Dendritic cell treated with granulocyte-macrophage colony-stimulating factor and Interleukin-4, amounts not matched to agents 40 ng/mL and 50 ng/mL, for 4 days (primary cell): ENCODE results near the gene DPP10.
"Not testable (repeated sequence)": the region's sequence is repeated elsewhere in the genome, so short reads cannot be mapped to it uniquely, and the experiment has no call there.

Experiments used
- H3K27ac Mint-ChIP-seq: one replicate; pipeline ENCODE4 v1.8.0; 2022; ENCODE audit warnings: mild to moderate bottlenecking, mixed read lengths
- H3K27me3 Mint-ChIP-seq: one replicate; pipeline ENCODE4 v1.8.0; 2022; ENCODE audit warnings: mild to moderate bottlenecking, mixed read lengths
- H3K36me3 Mint-ChIP-seq: one replicate; pipeline ENCODE4 v1.8.0; 2022; ENCODE audit warnings: low read depth, mixed read lengths
- H3K4me1 Mint-ChIP-seq: one replicate; pipeline ENCODE4 v1.8.0; 2022; ENCODE audit warnings: low read depth, mixed read lengths
- H3K4me3 Mint-ChIP-seq: one replicate; pipeline ENCODE4 v1.8.0; 2022; ENCODE audit warnings: mild to moderate bottlenecking, moderate library complexity, mixed read lengths
- H3K9me3 Mint-ChIP-seq: one replicate; pipeline ENCODE4 v1.8.0; 2022; ENCODE audit warnings: mixed read lengths
- intact Hi-C: fragments of 100-400 bp; cut with micrococcal nuclease; formaldehyde crosslinking; loops from one replicate; pipeline ENCODE4 v1.15.0; 2022

DPP10 gene

GRCh38 chr2:115386465-115386864, 944.0 kb downstream of the DPP10 start:
- no peaks in the 10 kb centered on the region for H3K27me3 Mint-ChIP-seq
- no peaks in the 10 kb centered on the region for H3K36me3 Mint-ChIP-seq
- H3K27ac Mint-ChIP-seq: no peak overlapping the region
- H3K4me1 Mint-ChIP-seq: no peaks in the 10 kb centered on the region
- H3K9me3 Mint-ChIP-seq: peaks cover 37% of the 10 kb centered on the region
- no peak overlapping the region for H3K4me3 Mint-ChIP-seq
- intact Hi-C loops: no loop called here

- intact Hi-C loops: no loop called here
These were observed 946.6 kb downstream of the DPP10 start for GRCh38 chr2:115389024-115389423.

GRCh38 chr2:115389898-115390565, 947.6 kb downstream of the DPP10 start:
- intact Hi-C loops: no loop called here

More at GRCh38 chr2:115389024-115389423, 946.6 kb downstream of the DPP10 start:
- Mint-ChIP-seq H3K4me1 (no peaks in the 10 kb centered on the region), H3K27ac (no peak overlapping the region), H3K9me3 (peaks cover 14% of the 10 kb centered on the region), H3K4me3 (no peak overlapping the region), H3K36me3 (no peaks in the 10 kb centered on the region), H3K27me3 (no peaks in the 10 kb centered on the region)

GRCh38 chr2:115396579-115396978, 954.1 kb downstream of the DPP10 start:
- Mint-ChIP-seq H3K27me3 (no peaks in the 10 kb centered on the region), H3K27ac (no peak overlapping the region), H3K4me1 (no peaks in the 10 kb centered on the region), H3K4me3 (no peak overlapping the region), H3K9me3 (peaks cover 20% of the 10 kb centered on the region), H3K36me3 (no peaks in the 10 kb centered on the region)
- intact Hi-C loops: no loop called here

More at GRCh38 chr2:115389898-115390565, 947.6 kb downstream of the DPP10 start:
- Mint-ChIP-seq H3K4me1 (no peaks in the 10 kb centered on the region), H3K27ac (no peak overlapping the region), H3K36me3 (no peaks in the 10 kb centered on the region), H3K4me3 (no peak overlapping the region), H3K27me3 (no peaks in the 10 kb centered on the region), H3K9me3 (peaks cover 4% of the 10 kb centered on the region)

GRCh38 chr2:115400940-115401339, 958.5 kb downstream of the DPP10 start:
- Mint-ChIP-seq H3K27me3 (no peaks in the 10 kb centered on the region), H3K27ac (no peak overlapping the region), H3K4me3 (no peak overlapping the region), H3K9me3 (peaks cover 33% of the 10 kb centered on the region), H3K36me3 (no peaks in the 10 kb centered on the region), H3K4me1 (no peaks in the 10 kb centered on the region)
- intact Hi-C loops: no loop called here

- H3K27me3 Mint-ChIP-seq: no peaks in the 10 kb centered on the region
- no peaks in the 10 kb centered on the region for H3K4me1 Mint-ChIP-seq
- intact Hi-C loops: no loop called here
- H3K36me3 Mint-ChIP-seq: no peaks in the 10 kb centered on the region
- no peak overlapping the region for H3K27ac Mint-ChIP-seq
- peaks cover 27% of the 10 kb centered on the region for H3K9me3 Mint-ChIP-seq
- no peak overlapping the region for H3K4me3 Mint-ChIP-seq
These were observed 970.1 kb downstream of the DPP10 start for GRCh38 chr2:115412501-115412900.

- no peak overlapping the region for H3K4me3 Mint-ChIP-seq
- H3K27ac Mint-ChIP-seq: no peak overlapping the region
- H3K4me1 Mint-ChIP-seq: no peaks in the 10 kb centered on the region
- no peaks in the 10 kb centered on the region for H3K27me3 Mint-ChIP-seq
- H3K9me3 Mint-ChIP-seq: peaks cover 28% of the 10 kb centered on the region
- H3K36me3 Mint-ChIP-seq: no peaks in the 10 kb centered on the region
- intact Hi-C loops: no loop called here
These were observed 971.4 kb downstream of the DPP10 start for GRCh38 chr2:115413791-115414190.

- intact Hi-C loops: no loop called here
- Mint-ChIP-seq H3K4me1 (no peaks in the 10 kb centered on the region), H3K27me3 (no peaks in the 10 kb centered on the region), H3K4me3 (no peak overlapping the region), H3K36me3 (no peaks in the 10 kb centered on the region), H3K9me3 (peaks cover 28% of the 10 kb centered on the region), H3K27ac (no peak overlapping the region)
These were observed 972.0 kb downstream of the DPP10 start for GRCh38 chr2:115414466-115414865.

GRCh38 chr2:115422004-115422634, 979.7 kb downstream of the DPP10 start:
- Mint-ChIP-seq H3K4me1 (no peaks in the 10 kb centered on the region), H3K4me3 (no peak overlapping the region), H3K36me3 (no peaks in the 10 kb centered on the region), H3K9me3 (peaks cover 39% of the 10 kb centered on the region), H3K27ac (no peak overlapping the region), H3K27me3 (no peaks in the 10 kb centered on the region)
- intact Hi-C loops: no loop called here

GRCh38 chr2:115427436-115427835, 985.0 kb downstream of the DPP10 start:
- H3K36me3 Mint-ChIP-seq: no peaks in the 10 kb centered on the region
- H3K27ac Mint-ChIP-seq: no peak overlapping the region
- H3K27me3 Mint-ChIP-seq: no peaks in the 10 kb centered on the region
- intact Hi-C loops: no loop called here
- H3K4me1 Mint-ChIP-seq: no peaks in the 10 kb centered on the region
- no peak overlapping the region for H3K4me3 Mint-ChIP-seq
- peaks cover 39% of the 10 kb centered on the region for H3K9me3 Mint-ChIP-seq

- H3K4me3 Mint-ChIP-seq, intact Hi-C loops, H3K27ac Mint-ChIP-seq, H3K4me1 Mint-ChIP-seq, H3K36me3 Mint-ChIP-seq, H3K27me3 Mint-ChIP-seq: not testable (repeated sequence)
- H3K9me3 Mint-ChIP-seq: peaks cover 11% of the 10 kb centered on the region
These were observed 998.3 kb downstream of the DPP10 start for GRCh38 chr2:115440746-115441145.

- Mint-ChIP-seq H3K27me3 (no peaks in the 10 kb centered on the region), H3K9me3 (peaks cover 37% of the 10 kb centered on the region), H3K36me3 (no peaks in the 10 kb centered on the region), H3K27ac (no peak overlapping the region), H3K4me3 (no peak overlapping the region), H3K4me1 (no peaks in the 10 kb centered on the region)
- intact Hi-C loops: no loop called here
These were observed 1001.2 kb downstream of the DPP10 start for GRCh38 chr2:115443539-115444185.

- Mint-ChIP-seq H3K36me3 (no peaks in the 10 kb centered on the region), H3K9me3 (peaks cover 10% of the 10 kb centered on the region), H3K27ac (no peak overlapping the region)
These were observed 1017.6 kb downstream of the DPP10 start for GRCh38 chr2:115460008-115460407.

GRCh38 chr2:115480741-115481140, 1038.3 kb downstream of the DPP10 start:
- intact Hi-C loops: no loop called here
- no peaks in the 10 kb centered on the region for H3K27me3 Mint-ChIP-seq
- no peaks in the 10 kb centered on the region for H3K4me1 Mint-ChIP-seq
- no peak overlapping the region for H3K27ac Mint-ChIP-seq
- H3K9me3 Mint-ChIP-seq: peaks cover 28% of the 10 kb centered on the region
- H3K4me3 Mint-ChIP-seq: no peak overlapping the region
- H3K36me3 Mint-ChIP-seq: no peaks in the 10 kb centered on the region

More at GRCh38 chr2:115460008-115460407, 1017.6 kb downstream of the DPP10 start:
- H3K27me3 Mint-ChIP-seq: no peaks in the 10 kb centered on the region
- intact Hi-C loops: no loop called here
- H3K4me1 Mint-ChIP-seq: no peaks in the 10 kb centered on the region
- no peak overlapping the region for H3K4me3 Mint-ChIP-seq
